Measurements from ENCODE around the gene MAFF. TPM values are rescaled to one million over a fixed set of nuclear protein-coding genes. Genes with fewer than 3 reads are reported as not detected.

MAFF gene
- total RNA-seq, 1 experiment from 2014 or later, result 5.8 TPM

DNA sequence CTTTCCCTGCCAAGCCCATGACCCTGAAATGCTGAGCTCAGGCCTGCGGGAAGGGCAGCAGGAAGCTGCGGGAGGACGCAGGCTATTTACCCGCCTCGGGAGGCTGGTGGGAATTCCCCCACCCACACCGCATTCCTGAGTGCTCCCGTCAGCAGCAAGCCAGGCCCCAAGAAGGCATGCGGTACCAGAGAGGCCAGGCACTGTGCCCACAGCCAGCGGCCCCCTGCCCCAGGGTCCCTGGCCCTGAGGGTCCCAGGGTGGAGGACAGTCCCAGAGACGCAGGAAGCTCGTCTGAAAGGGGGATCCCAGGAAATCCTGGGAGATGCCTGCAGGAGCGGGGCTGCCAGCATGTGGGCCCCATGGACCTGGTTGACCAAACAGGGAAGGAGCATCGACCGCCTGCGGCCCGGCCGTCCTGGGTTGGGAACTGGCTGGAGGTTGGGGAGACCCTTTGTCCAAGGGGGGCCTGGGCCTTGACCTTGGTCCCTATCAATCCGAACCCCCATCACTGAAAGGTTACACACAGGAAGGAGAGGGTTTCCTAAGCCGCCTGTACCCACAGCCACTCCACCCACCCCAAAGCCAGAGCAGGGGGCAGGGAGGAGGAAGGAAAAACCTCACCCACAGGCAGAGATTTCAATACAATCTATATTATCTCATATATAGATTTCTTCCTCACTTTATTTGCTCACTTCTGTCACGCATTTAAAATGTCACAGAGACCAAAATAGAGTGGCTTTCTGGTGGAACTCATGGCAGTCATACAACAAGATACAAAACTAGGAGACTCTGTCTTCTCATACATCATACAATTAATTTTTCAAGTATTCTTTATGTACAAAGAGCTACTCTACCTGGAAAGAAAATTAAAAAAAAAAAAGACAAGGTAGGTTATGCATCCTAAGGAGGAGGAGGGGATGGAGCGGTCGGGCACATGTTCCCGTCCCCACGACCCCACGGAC, 17.1 kb downstream of the MAFF start:
- H3K36me3 Mint-ChIP-seq (ENCODE audit: insufficient read depth in 1 of 3, low read depth in 3 of 3), result peaks cover 6 to 27% (median 20%) of the 10 kb centered on the region in 3 experiments
- Histone ChIP-seq H3K56ac (ENCODE audit: insufficient read length, low read depth, low read length) (no peak overlapping the region), H2BK15ac (ENCODE audit: low read depth, low read length) (no peak overlapping the region), H3K27me3 (ENCODE audit: insufficient read depth, low read length) (no peaks in the 10 kb centered on the region), H2BK12ac (ENCODE audit: insufficient read length, low read depth, low read length) (no peak overlapping the region), H3K23me2 (ENCODE audit: insufficient read length, low read depth, low read length, poor library complexity, severe bottlenecking) (peaks cover under 1% of the 10 kb centered on the region), H3T11ph (ENCODE audit: low read length) (no peak overlapping the region), H3K4me1 (ENCODE audit: insufficient read depth, low read length) (peaks cover 4% of the 10 kb centered on the region; the same call in 1 of the 2 replicates), H3K27ac (ENCODE audit: insufficient read length, low read depth, low read length) (no peak overlapping the region), H3K4me2 (ENCODE audit: insufficient read depth, insufficient read length, low read length) (no peak overlapping the region), H4K91ac (ENCODE audit: insufficient read length, low read depth, low read length) (peak overlapping the region; percentile 21), H3K9me3 (ENCODE audit: control insufficient read depth, low read depth, low read length) (no peaks in the 10 kb centered on the region), H3K14ac (ENCODE audit: insufficient read depth, low read length) (peak overlapping the region; percentile 80), H3K18ac (ENCODE audit: insufficient read length, low read depth, low read length) (peak overlapping the region; percentile 90), H3K23ac (ENCODE audit: insufficient read length, low read depth, low read length) (no peak overlapping the region), H2BK120ac (ENCODE audit: low read depth, low read length, poor library complexity, severe bottlenecking) (peak overlapping the region; percentile 91), H4K20me1 (ENCODE audit: control insufficient read depth, insufficient read depth, insufficient read length) (no peaks in the 10 kb centered on the region), H3K79me2 (ENCODE audit: insufficient read depth, low read length) (no peaks in the 10 kb centered on the region), H4K5ac (ENCODE audit: insufficient read length, low read depth, low read length) (no peak overlapping the region), H2AK5ac (ENCODE audit: insufficient read length, low read length) (no peak overlapping the region), H2AFZ (ENCODE audit: low read length) (no peak overlapping the region), H4K8ac (replicated peaks; ENCODE audit: insufficient read length, low read depth, low read length) (no peak overlapping the region), H2BK20ac (ENCODE audit: low read depth, low read length, poor library complexity, severe bottlenecking) (no peak overlapping the region), H3K9ac (ENCODE audit: extremely low read depth, insufficient read length, low read length) (no peak overlapping the region), H2BK5ac (ENCODE audit: insufficient read length, low read length) (no peak overlapping the region), H3K4ac (ENCODE audit: low read depth, low read length) (no peak overlapping the region), H3K79me1 (ENCODE audit: insufficient read depth, low read depth, low read length, poor library complexity, severe bottlenecking) (no peaks in the 10 kb centered on the region)
- TF ChIP-seq, protein P1, sequence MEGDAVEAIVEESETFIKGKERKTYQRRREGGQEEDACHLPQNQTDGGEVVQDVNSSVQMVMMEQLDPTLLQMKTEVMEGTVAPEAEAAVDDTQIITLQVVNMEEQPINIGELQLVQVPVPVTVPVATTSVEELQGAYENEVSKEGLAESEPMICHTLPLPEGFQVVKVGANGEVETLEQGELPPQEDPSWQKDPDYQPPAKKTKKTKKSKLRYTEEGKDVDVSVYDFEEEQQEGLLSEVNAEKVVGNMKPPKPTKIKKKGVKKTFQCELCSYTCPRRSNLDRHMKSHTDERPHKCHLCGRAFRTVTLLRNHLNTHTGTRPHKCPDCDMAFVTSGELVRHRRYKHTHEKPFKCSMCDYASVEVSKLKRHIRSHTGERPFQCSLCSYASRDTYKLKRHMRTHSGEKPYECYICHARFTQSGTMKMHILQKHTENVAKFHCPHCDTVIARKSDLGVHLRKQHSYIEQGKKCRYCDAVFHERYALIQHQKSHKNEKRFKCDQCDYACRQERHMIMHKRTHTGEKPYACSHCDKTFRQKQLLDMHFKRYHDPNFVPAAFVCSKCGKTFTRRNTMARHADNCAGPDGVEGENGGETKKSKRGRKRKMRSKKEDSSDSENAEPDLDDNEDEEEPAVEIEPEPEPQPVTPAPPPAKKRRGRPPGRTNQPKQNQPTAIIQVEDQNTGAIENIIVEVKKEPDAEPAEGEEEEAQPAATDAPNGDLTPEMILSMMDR (conservative IDR thresholded peaks at IDR 0.05), result no peak
- WGBS (ENCODE audit: extremely low coverage, insufficient read length, low lambda C conversion rate), result no CpG with 5 or more reads among the region's 25 CpGs
- peaks cover 0 to 2% of the 10 kb centered on the region in 2 experiments; a peak in 1 of 5 replicates for H3K9me3 Mint-ChIP-seq
- H3K27ac Mint-ChIP-seq, result peak overlapping the region; percentile 95 to 96 (median 95); a peak in 5 of 7 replicates
- peaks cover 5% of the 10 kb centered on the region for H3K27me3 Mint-ChIP-seq (ENCODE audit: low read depth)
- no peak overlapping the region; a peak in 1 of 5 replicates for H3K4me3 Mint-ChIP-seq
- peak; percentile 89 for DNase-seq
- peaks cover 26 to 38% of the 10 kb centered on the region in 2 experiments for H3K4me1 Mint-ChIP-seq
